KMS-11 (cell line): ENCODE results near the gene GSTM3.

Experiments used
- H2AFZ ChIP-seq: fragments of 200-600 bp; sonication (generic); 2 replicates; pipeline ENCODE4 v1.6.1; 2016; ENCODE audit warnings: antibody characterized with exemption, mixed run types, low read depth
- H3K27ac ChIP-seq: fragments of 200-600 bp; sonication (generic); 2 replicates; pipeline ENCODE4 v1.6.1; 2016; ENCODE audit warnings: mild to moderate bottlenecking, mixed run types
- H3K27me3 ChIP-seq: fragments of 200-600 bp; sonication (generic); 2 replicates; pipeline ENCODE4 v1.6.1; 2017; ENCODE audit warnings: mild to moderate bottlenecking, low read depth, mixed run types, moderate library complexity; ENCODE audit not compliant: insufficient read depth
- H3K36me3 ChIP-seq: fragments of 200-600 bp; sonication (generic); 2 replicates; pipeline ENCODE4 v1.6.1; 2017; ENCODE audit warnings: mild to moderate bottlenecking, mixed run types; ENCODE audit not compliant: insufficient read depth
- H3K4me1 ChIP-seq: fragments of 200-600 bp; sonication (generic); 2 replicates; pipeline ENCODE4 v1.6.1; 2016; ENCODE audit warnings: mild to moderate bottlenecking, low read depth, mixed run types; ENCODE audit not compliant: poor library complexity, severe bottlenecking
- H3K4me2 ChIP-seq: fragments of 200-600 bp; sonication (generic); 2 replicates; pipeline ENCODE4 v1.7.0; 2016; ENCODE audit warnings: mild to moderate bottlenecking, mixed run types
- H3K4me3 ChIP-seq: fragments of 200-600 bp; sonication (generic); IDR thresholded peaks from 2 replicates; pipeline ENCODE4 v1.6.1; 2017; ENCODE audit warnings: low read depth, low read length, mixed read lengths; ENCODE audit not compliant: insufficient read depth
- H3K79me2 ChIP-seq: fragments of 200-600 bp; sonication (generic); 2 replicates; pipeline ENCODE4 v1.6.1; 2016; ENCODE audit warnings: low read depth, mixed run types; ENCODE audit not compliant: insufficient read depth
- H3K9ac ChIP-seq: fragments of 200-600 bp; sonication (generic); 2 replicates; pipeline ENCODE4 v1.6.1; 2016; ENCODE audit warnings: mild to moderate bottlenecking, mixed run types
- H4K20me1 ChIP-seq: fragments of 200-600 bp; sonication (generic); 2 replicates; pipeline ENCODE4 v1.6.1; 2016; ENCODE audit warnings: mild to moderate bottlenecking, mixed run types; ENCODE audit not compliant: insufficient read depth
- CTCF ChIP-seq: fragments of 200-600 bp; sonication (generic); conservative IDR thresholded peaks from 2 replicates; pipeline ENCODE4 v1.6.1; 2017; ENCODE audit warnings: low read depth, mild to moderate bottlenecking, antibody characterized with exemption, low read length, moderate library complexity, mixed read lengths

Gene GSTM3

DNA sequence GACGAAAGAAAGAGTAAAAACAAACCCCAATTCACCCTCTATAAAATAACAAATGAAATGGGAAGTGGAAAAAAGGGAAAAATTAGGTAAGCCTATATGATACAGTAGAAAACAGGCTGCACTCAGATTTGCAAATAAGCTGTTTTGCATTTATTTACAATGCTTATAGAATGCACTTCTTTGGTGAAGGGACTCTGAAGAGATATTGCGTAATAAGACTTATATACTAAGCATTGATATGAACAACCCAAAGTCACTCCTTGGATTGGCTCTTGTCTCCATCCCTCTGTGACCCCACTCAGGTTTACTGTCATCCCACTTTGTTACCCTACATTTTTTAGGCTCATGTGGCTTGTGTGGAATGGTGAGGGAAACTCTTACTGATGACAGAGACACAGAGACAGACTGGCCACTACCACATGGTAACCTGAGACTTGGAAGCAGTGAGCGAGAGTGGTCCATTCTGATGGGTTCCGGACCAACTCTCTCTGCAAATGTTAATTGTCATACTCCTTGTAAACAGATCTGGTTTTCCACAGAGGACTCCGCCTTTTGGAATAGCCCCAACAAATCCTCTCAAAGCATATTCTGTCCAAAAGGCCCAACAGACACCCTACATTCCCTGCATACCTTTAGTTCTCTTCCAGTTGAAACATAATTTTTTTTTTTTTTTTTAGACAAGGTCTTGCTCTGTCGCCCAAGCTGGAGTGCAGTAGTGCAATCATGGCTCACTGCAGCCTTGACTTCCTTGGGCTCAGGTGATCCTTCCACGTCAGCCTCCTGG is 17.7 kb downstream of the GSTM3 start:
- H2AFZ ChIP-seq: no peak overlapping the region
- no peaks in the 10 kb centered on the region for H3K36me3 ChIP-seq
- H3K79me2 ChIP-seq: no peaks in the 10 kb centered on the region
- no peak for TF ChIP-seq CTCF
- H3K4me1 ChIP-seq: peaks cover 16% of the 10 kb centered on the region
- H3K4me2 ChIP-seq: no peak overlapping the region
- no peak overlapping the region for H3K9ac ChIP-seq
- H3K4me3 ChIP-seq: no peak overlapping the region
- H3K27me3 ChIP-seq: no peaks in the 10 kb centered on the region
- no peaks in the 10 kb centered on the region for H4K20me1 ChIP-seq
- H3K27ac ChIP-seq: no peak overlapping the region

DNA sequence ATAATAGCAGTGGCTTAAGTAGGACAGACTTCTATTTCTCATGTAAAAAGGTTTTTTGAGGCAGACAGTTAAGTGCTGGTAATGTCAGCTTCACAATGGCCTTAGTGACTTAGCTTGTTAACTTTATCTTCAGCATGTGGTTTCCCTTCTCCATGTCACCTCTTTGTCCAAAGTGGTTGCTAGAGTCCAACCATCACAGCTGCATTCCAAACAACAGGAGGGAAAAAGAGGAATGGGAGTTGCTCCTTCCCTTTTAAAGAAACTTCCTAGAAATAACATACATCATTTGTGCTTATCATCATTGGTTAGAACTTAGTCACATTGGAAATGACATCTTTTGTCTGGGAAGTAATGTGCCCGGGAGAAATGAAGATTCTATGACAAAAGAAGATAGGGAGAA is 18.9 kb downstream of the GSTM3 start:
- Histone ChIP-seq H3K4me3 (no peak overlapping the region), H4K20me1 (no peaks in the 10 kb centered on the region)
- TF ChIP-seq CTCF: no peak

GRCh38 chr1:109721042-109721441 is 19.8 kb downstream of the GSTM3 start:
- H3K27ac ChIP-seq: no peak overlapping the region
- H3K4me1 ChIP-seq: peaks cover 16% of the 10 kb centered on the region
- H4K20me1 ChIP-seq: no peaks in the 10 kb centered on the region
- H3K4me3 ChIP-seq: no peak overlapping the region
- no peak overlapping the region for H3K4me2 ChIP-seq
- no peak overlapping the region for H2AFZ ChIP-seq
- H3K27me3 ChIP-seq: no peaks in the 10 kb centered on the region
- no peaks in the 10 kb centered on the region for H3K79me2 ChIP-seq
- no peak for TF ChIP-seq CTCF
- no peaks in the 10 kb centered on the region for H3K36me3 ChIP-seq
- H3K9ac ChIP-seq: no peak overlapping the region

More for the DNA sequence above, 18.9 kb downstream of the GSTM3 start:
- Histone ChIP-seq H3K4me1 (peaks cover 16% of the 10 kb centered on the region), H2AFZ (no peak overlapping the region), H3K79me2 (no peaks in the 10 kb centered on the region), H3K27me3 (no peaks in the 10 kb centered on the region), H3K9ac (no peak overlapping the region), H3K4me2 (no peak overlapping the region), H3K36me3 (no peaks in the 10 kb centered on the region), H3K27ac (no peak overlapping the region)

- TF ChIP-seq CTCF: no peak
- Histone ChIP-seq H3K9ac (no peak overlapping the region), H3K27ac (peak overlapping the region; percentile 18; the same call in 1 of the 2 replicates), H3K4me3 (no peak overlapping the region), H3K27me3 (no peaks in the 10 kb centered on the region), H4K20me1 (no peaks in the 10 kb centered on the region), H3K4me1 (peaks cover 16% of the 10 kb centered on the region), H3K4me2 (no peak overlapping the region; the same call in 1 of the 2 replicates), H2AFZ (peak overlapping the region; percentile 23; the same call in 1 of the 2 replicates), H3K79me2 (no peaks in the 10 kb centered on the region), H3K36me3 (no peaks in the 10 kb centered on the region)
Measured at GRCh38 chr1:109719337-109719837, 21.5 kb downstream of the GSTM3 start.
